SK-N-SH (cell line): ENCODE results near the gene BTBD9. TPM values are rescaled to one million over a fixed set of nuclear protein-coding genes. Genes with fewer than 3 reads are reported as not detected.

Source experiments
- CTCF ChIA-PET: fragments of 300-600, 350-600 bp; formaldehyde crosslinking; extraction: SDS; loops from one replicate; lab custom pipeline; 2021; lab: Yijun Ruan, JAX
- POLR2A ChIA-PET: fragments of 350-600 bp; sonication (Branson Sonifier 250); formaldehyde crosslinking; extraction: SDS; loops from one replicate; lab custom pipeline; 2020; ENCODE audit warnings: antibody characterized with exemption, inconsistent platforms; lab: Yijun Ruan, JAX
- DNase-seq: peaks from one replicate; pipeline ENCODE4 v3.0.0; 2012
- H2AFZ ChIP-seq: fragments of 200-600 bp; sonication (generic); 2 replicates; pipeline ENCODE4 v1.8.1; 2016; ENCODE audit warnings: antibody characterized with exemption, mild to moderate bottlenecking, low read depth
- H3F3A ChIP-seq: fragments of 200-600 bp; sonication (generic); replicated peaks from 2 replicates; pipeline ENCODE3; 2016; ENCODE audit warnings: antibody characterized with exemption, mild to moderate bottlenecking; ENCODE audit not compliant: insufficient read depth
- H3K27ac ChIP-seq, 2 experiments: fragments of 200-500 bp in 1 of 2; fragments of 200-600 bp in 1 of 2; sonication (Bioruptor generic) in 1 of 2; sonication (generic), shearing (Covaris generic) in 1 of 2; 2 replicates each; pipeline versions ENCODE4 v1.5.1 to v1.6.1; 2014 to 2016; ENCODE audit warnings: low read depth in 2 of 2, inconsistent platforms in 1 of 2, low read length in 1 of 2, mild to moderate bottlenecking in 1 of 2, mixed read lengths in 1 of 2
- H3K27me3 ChIP-seq: fragments of 200-600 bp; sonication (generic), shearing (Covaris generic); 2 replicates; pipeline ENCODE4 v1.6.1; 2016; ENCODE audit warnings: mixed run types; ENCODE audit not compliant: insufficient read depth
- H3K36me3 ChIP-seq, 2 experiments: fragments of 200-500 bp in 1 of 2; fragments of 200-600 bp in 1 of 2; sonication (Bioruptor generic) in 1 of 2; sonication (generic) in 1 of 2; replicated peaks in 1 of 2; 2 replicates each; pipeline versions ENCODE3 to v1.5.1; 2014 to 2016; ENCODE audit warnings: low read length in 1 of 2, mild to moderate bottlenecking in 1 of 2; ENCODE audit not compliant: insufficient read depth in 2 of 2, control insufficient read depth in 1 of 2
- H3K4me1 ChIP-seq, 2 experiments: fragments of 200-500 bp in 1 of 2; fragments of 200-600 bp in 1 of 2; sonication (Bioruptor generic) in 1 of 2; sonication (generic), shearing (Covaris generic) in 1 of 2; 2 replicates each; pipeline versions ENCODE4 v1.5.1 to v1.6.1; 2014 to 2016; ENCODE audit warnings: low read depth in 1 of 2, low read length in 1 of 2, mixed run types in 1 of 2; ENCODE audit not compliant: insufficient read depth in 2 of 2, control insufficient read depth in 1 of 2
- H3K4me2 ChIP-seq: fragments of 200-600 bp; sonication (generic), shearing (Covaris generic); 2 replicates; pipeline ENCODE4 v1.6.1; 2017; ENCODE audit warnings: mixed run types
- H3K4me3 ChIP-seq, 2 experiments: fragments of 200-500 bp in 1 of 2; fragments of 200-600 bp in 1 of 2; sonication (Bioruptor generic) in 1 of 2; sonication (generic), shearing (Covaris generic) in 1 of 2; 2 replicates each; pipeline versions ENCODE4 v1.5.1 to v1.8.1; 2014 to 2016; ENCODE audit warnings: low read depth in 2 of 2, inconsistent platforms in 1 of 2, low read length in 1 of 2, mild to moderate bottlenecking in 1 of 2, mixed read lengths in 1 of 2, moderate library complexity in 1 of 2
- H3K79me2 ChIP-seq: fragments of 200-600 bp; sonication (generic); 2 replicates; pipeline ENCODE4 v1.8.1; 2017; ENCODE audit warnings: mild to moderate bottlenecking; ENCODE audit not compliant: insufficient read depth
- H3K9ac ChIP-seq: fragments of 200-600 bp; sonication (generic); 2 replicates; pipeline ENCODE4 v1.6.1; 2017; ENCODE audit warnings: mixed run types
- H3K9me2 ChIP-seq: fragments of 200-600 bp; sonication (generic); 2 replicates; pipeline ENCODE4 v1.6.1; 2017; ENCODE audit warnings: mixed run types
- H3K9me3 ChIP-seq: fragments of 200-600 bp; sonication (generic); 2 replicates; pipeline ENCODE4 v1.6.1; 2017; ENCODE audit warnings: mixed run types, mild to moderate bottlenecking, moderate library complexity
- H4K20me1 ChIP-seq: fragments of 200-600 bp; sonication (generic); 2 replicates; pipeline ENCODE4 v1.6.1; 2017; ENCODE audit warnings: mild to moderate bottlenecking, mixed run types; ENCODE audit not compliant: insufficient read depth
- CHD2 ChIP-seq: fragments of 150-350 bp; IDR thresholded peaks from 2 replicates; pipeline ENCODE4 v1.6.1; 2018; ENCODE audit warnings: low read length; ENCODE audit not compliant: partially characterized antibody
- MAX ChIP-seq: IDR thresholded peaks from 2 replicates; pipeline ENCODE4 v1.4.0; 2012; ENCODE audit warnings: low read depth
- RCOR1 ChIP-seq: fragments of 150-350 bp; IDR thresholded peaks from 2 replicates; pipeline ENCODE4 v1.6.1; 2017; ENCODE audit warnings: antibody characterized with exemption, low read length
- REST ChIP-seq: IDR thresholded peaks from 2 replicates; pipeline ENCODE4 v1.6.1; 2012; ENCODE audit warnings: mild to moderate bottlenecking, low read depth, low read length, moderate library complexity
- RXRA ChIP-seq: IDR thresholded peaks from 2 replicates; pipeline ENCODE4 v1.4.0; 2012; ENCODE audit warnings: low read depth, mild to moderate bottlenecking, borderline replicate concordance
- TAF1 ChIP-seq: IDR thresholded peaks from 2 replicates; pipeline ENCODE4 v1.6.1; 2012; ENCODE audit warnings: low read depth, mild to moderate bottlenecking, low read length, moderate library complexity, borderline replicate concordance
- YY1 ChIP-seq: IDR thresholded peaks from 2 replicates; pipeline ENCODE4 v1.4.0; 2012; ENCODE audit warnings: low read depth, mild to moderate bottlenecking
- ZBTB33 ChIP-seq: IDR thresholded peaks from 2 replicates; pipeline ENCODE4 v1.4.0; 2012; ENCODE audit warnings: low read depth, borderline replicate concordance
- WGBS: methylation state at CpG from one replicate; pipeline ENCODE4 v1.1.6; 2017; ENCODE audit warnings: low lambda C conversion rate; 5-methylcytosine and 5-hydroxymethylcytosine counted together
- polyA plus RNA-seq, 3 experiments: library from polyadenylated mRNA; depleted of rRNA; stranded (reverse); fragments of >200 nt; gene quantifications; 2 replicates each; pipeline ENCODE4 v1.2.3, GENCODE V29; 2012

The BTBD9 gene
- polyA plus RNA-seq, 1 of the 3 experiments (the other 2 are of a cell fraction), result 2.2 TPM

DNA sequence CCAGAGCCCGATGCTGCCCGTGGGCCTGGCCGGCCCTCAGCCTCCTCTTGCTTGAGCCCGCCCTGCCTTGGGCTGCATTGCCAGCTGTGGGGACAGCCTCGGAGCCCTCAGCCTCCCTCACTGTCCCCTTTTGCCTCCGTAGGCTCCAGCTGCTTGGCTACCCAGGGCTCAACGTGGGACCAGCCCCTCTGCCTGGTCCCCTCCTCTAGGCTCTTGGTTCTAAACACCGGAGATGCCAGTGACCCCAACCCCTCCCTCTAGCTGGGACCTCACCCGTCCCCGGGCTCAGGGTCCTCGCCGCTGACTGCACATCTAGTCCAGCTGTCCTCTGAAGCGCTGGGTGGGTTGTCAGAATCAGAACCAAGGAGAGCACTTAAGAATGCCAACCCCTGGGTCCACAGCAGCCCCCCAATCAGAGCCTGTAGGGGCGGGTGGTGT, 475.0 kb downstream of the BTBD9 start:
- H3K4me2 ChIP-seq, result no peak overlapping the region
- POLR2A ChIA-PET, result no interaction called here
- H3F3A ChIP-seq, result no peaks in the 10 kb centered on the region
- H3K27me3 ChIP-seq, result no peaks in the 10 kb centered on the region
- H3K9me3 ChIP-seq, result no peaks in the 10 kb centered on the region
- no peak overlapping the region for H2AFZ ChIP-seq
- peaks cover 0 to 4% of the 10 kb centered on the region in 2 experiments for H3K36me3 ChIP-seq
- H3K27ac ChIP-seq, result no peak overlapping the region
- no peaks in the 10 kb centered on the region for H4K20me1 ChIP-seq
- CTCF ChIA-PET, result interaction anchor here (1.2 kb wide), 1 partner anchor 20 kb away, joined by 3 read pairs; no protein-coding TSS in a partner anchor
- WGBS, result 100% methylated on average over 8 of the region's 14 CpGs
- no peaks in the 10 kb centered on the region for H3K9me2 ChIP-seq
- H3K79me2 ChIP-seq, result no peaks in the 10 kb centered on the region
- H3K4me1 ChIP-seq, result peaks cover 0 to 16% of the 10 kb centered on the region in 2 experiments; a peak in 1 of 4 replicates
- H3K4me3 ChIP-seq, result no peak overlapping the region
- H3K9ac ChIP-seq, result no peak overlapping the region
- DNase-seq, result no peak
- no peak for TF ChIP-seq RXRA
- TF ChIP-seq REST, result 0 out of 2 replicates have a peak, but pooled peaks have one; percentile 46

- H3K36me3 ChIP-seq, result peaks cover 0 to 4% of the 10 kb centered on the region in 2 experiments
- no peak overlapping the region for H3K27ac ChIP-seq
- H3K9me2 ChIP-seq, result no peaks in the 10 kb centered on the region
- CTCF ChIA-PET, result interaction anchor here (1.2 kb wide), 1 partner anchor 20 kb away, joined by 3 read pairs; no protein-coding TSS in a partner anchor
- peaks cover 0 to 12% of the 10 kb centered on the region in 2 experiments; a peak in 1 of 4 replicates for H3K4me1 ChIP-seq
- H3K27me3 ChIP-seq, result no peaks in the 10 kb centered on the region
- no peak overlapping the region for H3K4me3 ChIP-seq
- H3K9ac ChIP-seq, result no peak overlapping the region
- DNase-seq, result no peak
- no peaks in the 10 kb centered on the region for H4K20me1 ChIP-seq
- POLR2A ChIA-PET, result no interaction called here
- TF ChIP-seq RXRA (no peak), RCOR1 (no peak), MAX (no peak), YY1 (no peak), TAF1 (no peak), ZBTB33 (no peak), CHD2 (no peak)
- TF ChIP-seq, all 33 proteins: peak for 0
- Histone ChIP-seq H3K79me2 (no peaks in the 10 kb centered on the region), H3K9me3 (no peaks in the 10 kb centered on the region), H2AFZ (no peak overlapping the region), H3K4me2 (no peak overlapping the region), H3F3A (no peaks in the 10 kb centered on the region)
- WGBS, result 91% methylated on average over 6 of the region's 6 CpGs
These were observed 475.6 kb downstream of the BTBD9 start for GRCh38 chr6:38164131-38164481.
